Measurements from ENCODE around the gene EPB41L1.

EPB41L1 gene

DNA sequence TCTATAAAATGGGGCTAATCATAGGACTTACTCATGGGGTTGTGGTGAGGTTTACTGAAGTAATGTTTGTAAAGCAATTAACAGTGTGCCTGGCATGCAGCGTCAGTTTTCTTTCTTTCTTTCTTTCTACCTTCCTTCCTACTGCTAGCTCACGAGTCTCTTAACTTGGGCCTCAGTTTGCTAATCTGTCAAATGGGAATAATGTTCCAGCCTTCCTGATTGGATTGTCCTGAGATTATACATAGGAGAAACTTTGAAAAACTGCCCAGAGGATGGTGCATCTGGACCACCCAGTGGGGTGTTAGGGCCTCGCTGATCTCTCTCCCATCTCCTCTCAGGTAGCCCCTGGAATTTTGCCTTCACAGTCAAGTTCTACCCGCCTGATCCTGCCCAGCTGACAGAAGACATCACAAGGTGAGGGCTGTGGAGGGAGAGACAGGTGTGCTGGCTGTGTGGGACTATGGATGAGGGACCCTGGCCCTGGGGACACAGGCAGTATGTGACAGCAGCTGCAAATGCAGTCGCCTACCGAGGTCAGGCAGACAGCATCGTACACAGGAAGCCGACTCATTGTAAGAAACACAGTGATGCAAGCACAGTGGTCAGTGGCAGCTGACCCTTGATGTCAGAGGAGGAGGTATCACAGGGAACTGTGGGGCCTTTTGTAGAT lies 27.5 kb downstream of the EPB41L1 start:
- H3K27ac ChIP-seq, result no peak overlapping the region
- no peak for TF ChIP-seq ZFX (IDR thresholded peaks at IDR 0.05; ENCODE audit: borderline replicate concordance)
- TF ChIP-seq, protein P1, sequence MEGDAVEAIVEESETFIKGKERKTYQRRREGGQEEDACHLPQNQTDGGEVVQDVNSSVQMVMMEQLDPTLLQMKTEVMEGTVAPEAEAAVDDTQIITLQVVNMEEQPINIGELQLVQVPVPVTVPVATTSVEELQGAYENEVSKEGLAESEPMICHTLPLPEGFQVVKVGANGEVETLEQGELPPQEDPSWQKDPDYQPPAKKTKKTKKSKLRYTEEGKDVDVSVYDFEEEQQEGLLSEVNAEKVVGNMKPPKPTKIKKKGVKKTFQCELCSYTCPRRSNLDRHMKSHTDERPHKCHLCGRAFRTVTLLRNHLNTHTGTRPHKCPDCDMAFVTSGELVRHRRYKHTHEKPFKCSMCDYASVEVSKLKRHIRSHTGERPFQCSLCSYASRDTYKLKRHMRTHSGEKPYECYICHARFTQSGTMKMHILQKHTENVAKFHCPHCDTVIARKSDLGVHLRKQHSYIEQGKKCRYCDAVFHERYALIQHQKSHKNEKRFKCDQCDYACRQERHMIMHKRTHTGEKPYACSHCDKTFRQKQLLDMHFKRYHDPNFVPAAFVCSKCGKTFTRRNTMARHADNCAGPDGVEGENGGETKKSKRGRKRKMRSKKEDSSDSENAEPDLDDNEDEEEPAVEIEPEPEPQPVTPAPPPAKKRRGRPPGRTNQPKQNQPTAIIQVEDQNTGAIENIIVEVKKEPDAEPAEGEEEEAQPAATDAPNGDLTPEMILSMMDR (IDR thresholded peaks at IDR 0.05), result no peak

DNA sequence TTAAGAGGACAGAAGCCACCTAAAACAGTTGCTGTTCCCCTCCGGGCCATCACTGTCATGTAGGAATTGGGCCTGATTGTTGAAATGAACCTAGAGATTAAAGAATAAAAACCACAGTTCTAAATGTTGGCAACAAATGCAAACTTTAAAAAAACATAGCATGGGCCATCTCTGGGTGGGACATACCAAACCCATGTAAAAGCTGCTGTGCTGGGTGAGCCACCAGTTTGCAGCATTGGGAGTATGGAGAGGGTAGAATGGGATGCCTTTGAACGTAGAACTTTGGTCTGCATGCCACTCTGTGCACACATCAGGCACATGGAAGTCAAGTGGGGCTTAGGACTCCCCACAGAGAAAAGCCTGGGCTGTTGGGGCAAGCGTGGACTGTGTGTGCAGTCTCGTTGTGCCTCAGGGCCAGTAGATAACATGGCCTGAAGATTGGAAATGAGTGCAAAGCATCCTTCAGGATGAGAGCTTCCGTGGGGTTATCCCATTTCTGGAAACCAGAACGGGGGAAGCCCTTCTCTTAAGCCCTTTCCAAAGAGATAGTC lies 28.1 kb downstream of the EPB41L1 start:
- no peak overlapping the region for H3K27ac ChIP-seq
- TF ChIP-seq ZFX (IDR thresholded peaks at IDR 0.05; ENCODE audit: borderline replicate concordance), result no peak
- TF ChIP-seq, protein P1 (IDR thresholded peaks at IDR 0.05), result no peak

DNA sequence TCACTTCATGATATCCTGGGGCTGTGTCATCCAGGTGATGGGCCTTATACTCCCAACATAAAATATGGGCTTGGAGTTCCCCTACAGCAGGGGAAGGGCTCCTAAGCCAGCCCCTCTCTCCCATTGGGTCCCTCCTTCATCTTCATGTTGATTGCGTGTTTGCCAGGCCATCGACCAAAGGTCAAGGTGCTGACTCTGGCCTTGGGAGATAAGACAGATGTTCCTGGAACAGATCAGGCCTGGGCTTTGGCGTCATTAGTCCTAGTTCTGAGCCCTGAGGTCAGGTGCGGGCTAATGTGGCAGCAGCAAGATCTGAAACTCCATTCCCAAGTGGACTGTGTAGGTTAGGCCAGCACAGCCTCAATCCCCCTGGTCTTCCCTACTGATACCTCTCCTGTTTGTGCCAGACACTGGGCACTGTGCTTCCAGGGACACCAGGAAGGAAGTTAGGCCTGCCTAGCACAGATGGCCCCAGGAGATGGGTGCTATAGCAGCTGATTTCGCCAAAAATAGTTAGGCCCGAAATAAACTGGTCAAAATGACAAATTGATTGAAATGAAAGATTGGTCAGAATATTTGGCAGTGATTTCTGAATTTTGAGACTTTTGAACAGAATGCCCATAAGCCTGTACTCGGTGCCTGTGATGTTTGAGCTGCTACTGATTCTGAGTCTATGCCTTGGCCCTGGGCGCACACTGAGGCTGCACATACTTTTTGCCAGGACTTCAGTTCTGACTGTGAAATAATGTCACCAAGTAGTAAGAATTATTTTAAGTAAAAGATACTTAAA lies 28.8 kb downstream of the EPB41L1 start:
- TF ChIP-seq, protein P1 (IDR thresholded peaks at IDR 0.05), result no peak
- no peak for TF ChIP-seq ZFX (IDR thresholded peaks at IDR 0.05; ENCODE audit: borderline replicate concordance)
- no peak overlapping the region for H3K27ac ChIP-seq

DNA sequence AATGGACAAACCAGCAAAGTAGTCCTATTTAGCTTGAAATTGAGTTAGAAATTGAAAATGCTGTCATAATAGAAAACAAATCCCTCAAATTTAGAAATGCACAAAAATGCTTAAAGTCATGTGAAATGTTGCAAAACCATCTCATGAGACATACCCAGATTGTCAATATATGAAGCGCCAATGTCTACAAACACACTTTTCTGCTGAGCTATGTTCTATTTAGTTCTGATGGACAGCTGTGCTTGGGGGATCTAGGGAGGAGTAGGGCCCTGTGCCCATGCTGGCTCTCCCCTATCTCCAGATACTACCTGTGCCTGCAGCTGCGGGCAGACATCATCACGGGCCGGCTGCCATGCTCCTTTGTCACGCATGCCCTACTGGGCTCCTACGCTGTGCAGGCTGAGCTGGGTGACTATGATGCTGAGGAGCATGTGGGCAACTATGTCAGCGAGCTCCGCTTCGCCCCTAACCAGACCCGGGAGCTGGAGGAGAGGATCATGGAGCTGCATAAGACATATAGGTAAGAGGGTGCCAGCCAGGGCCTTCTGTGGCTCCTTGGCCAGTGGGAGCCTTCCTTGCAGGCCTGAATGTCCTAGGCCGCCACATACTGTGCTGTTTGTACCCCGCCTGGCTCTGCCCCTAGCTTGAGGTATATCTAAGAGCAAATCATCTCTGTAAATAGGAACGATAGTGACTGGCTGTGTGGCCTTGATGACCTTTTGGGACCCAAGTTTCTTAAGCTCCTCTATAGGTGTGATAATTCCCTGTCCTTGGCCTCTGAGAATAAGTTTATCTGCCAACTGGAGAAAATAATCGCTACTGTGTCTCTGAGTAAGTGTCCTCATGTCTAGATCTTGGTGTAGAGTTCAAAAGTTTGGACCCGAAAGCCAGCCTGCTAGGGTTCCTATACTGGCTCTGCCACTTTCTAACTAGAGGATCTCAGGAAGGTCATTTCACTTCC lies 30.6 kb downstream of the EPB41L1 start:
- no peak overlapping the region for H3K27ac ChIP-seq
- TF ChIP-seq, protein P1 (IDR thresholded peaks at IDR 0.05), result no peak
- no peak for TF ChIP-seq ZFX (IDR thresholded peaks at IDR 0.05; ENCODE audit: borderline replicate concordance)

DNA sequence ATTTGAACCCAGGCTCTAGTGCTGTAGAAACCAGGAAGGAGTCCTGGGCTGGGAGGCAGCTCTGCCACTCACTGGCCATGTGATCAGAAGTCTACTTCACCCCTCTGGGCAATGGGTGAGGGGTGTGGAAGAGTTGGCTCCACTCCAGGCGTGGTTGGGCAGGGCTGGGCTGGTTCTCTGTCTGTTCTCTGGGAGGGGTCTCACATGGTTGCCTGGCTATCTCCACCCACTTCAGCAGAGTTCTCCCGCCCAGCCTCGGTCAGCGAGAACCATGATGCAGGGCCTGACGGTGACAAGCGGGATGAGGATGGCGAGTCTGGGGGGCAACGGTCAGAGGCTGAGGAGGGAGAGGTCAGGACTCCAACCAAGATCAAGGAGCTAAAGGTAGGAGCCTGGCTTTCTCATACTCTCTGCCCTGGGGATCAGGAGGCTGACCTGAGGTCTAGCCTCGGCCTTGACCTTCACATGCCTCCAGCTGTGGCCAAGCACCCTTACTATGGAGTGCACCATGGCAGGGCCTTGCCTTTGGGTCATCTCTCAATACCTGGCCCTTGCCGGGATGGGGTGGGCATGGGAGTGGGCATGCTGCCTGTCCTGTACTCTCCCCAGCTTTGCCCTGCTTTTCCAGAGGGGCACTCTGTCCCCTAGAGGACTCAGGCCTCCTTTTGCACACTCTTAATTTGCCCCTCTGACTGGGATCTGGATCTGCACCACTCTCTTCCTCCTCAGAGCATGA lies 39.6 kb downstream of the EPB41L1 start:
- no peak overlapping the region for H3K27ac ChIP-seq
- TF ChIP-seq, protein P1 (IDR thresholded peaks at IDR 0.05), result no peak
- TF ChIP-seq ZFX (IDR thresholded peaks at IDR 0.05; ENCODE audit: borderline replicate concordance), result no peak

DNA sequence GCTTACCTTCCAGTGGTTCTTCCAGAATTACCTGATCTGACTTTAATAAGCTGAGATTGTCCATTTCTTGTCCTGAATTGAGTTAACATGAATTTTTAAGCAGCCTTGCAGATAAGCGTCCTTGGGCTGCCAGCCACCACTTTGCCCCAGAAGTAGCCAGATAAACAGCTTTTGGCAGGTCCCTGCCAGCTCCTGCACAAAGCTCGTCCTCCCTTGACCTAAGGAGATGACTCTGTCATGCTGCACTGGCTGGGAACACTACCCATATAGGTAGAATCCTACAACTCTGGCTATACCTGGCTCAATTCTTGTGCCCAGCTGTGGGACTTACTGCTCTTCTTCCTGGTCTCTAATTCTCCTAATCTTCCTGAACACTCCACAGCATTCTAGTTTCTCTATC lies 42.1 kb downstream of the EPB41L1 start:
- TF ChIP-seq, protein P1 (IDR thresholded peaks at IDR 0.05), result no peak
- no peak for TF ChIP-seq ZFX (IDR thresholded peaks at IDR 0.05; ENCODE audit: borderline replicate concordance)
- H3K27ac ChIP-seq, result no peak overlapping the region
